HL-60 (cell line): ENCODE results near the gene HOXD3.

Experiments
- DNase-seq, 2 experiments: peaks; one replicate each; pipeline ENCODE4 v3.0.0-alpha.2; 2010 to 2020; ENCODE audit warnings: low read depth in 1 of 2, low spot score in 1 of 2
- H3K27ac ChIP-seq: fragments of 250-450 bp; sonication (Bioruptor Pico); replicated peaks from 2 replicates; pipeline ENCODE4 v1.5.1; 2020; ENCODE audit warnings: mild to moderate bottlenecking, moderate library complexity
- H3K27me3 ChIP-seq: fragments of 250-450 bp; sonication (Bioruptor Pico); 2 replicates; pipeline ENCODE4 v1.5.1; 2021; ENCODE audit warnings: mild to moderate bottlenecking, moderate library complexity; ENCODE audit not compliant: insufficient read depth, poor library complexity, severe bottlenecking
- H3K4me3 ChIP-seq: replicated peaks from 2 replicates; pipeline ENCODE4 v1.5.1; 2011; ENCODE audit warnings: mild to moderate bottlenecking, control low read depth, low read length; ENCODE audit not compliant: insufficient read depth
- CTCF ChIP-seq: IDR thresholded peaks from one replicate; pipeline ENCODE4 v1.5.1; 2011; ENCODE audit warnings: low read length, control low read depth, inconsistent platforms; ENCODE audit not compliant: insufficient read depth
- GABPA ChIP-seq: IDR thresholded peaks from 2 replicates; pipeline ENCODE4 v1.6.1; 2012; ENCODE audit warnings: low read depth
- POLR2AphosphoS5 ChIP-seq: IDR thresholded peaks from 2 replicates; pipeline ENCODE4 v1.6.1; 2012; ENCODE audit warnings: low read depth
- SPI1 ChIP-seq: IDR thresholded peaks from 2 replicates; pipeline ENCODE4 v1.6.1; 2012; ENCODE audit warnings: low read depth, mild to moderate bottlenecking, borderline replicate concordance
- TF ChIP-seq, protein P1 (sequence below): IDR thresholded peaks from 2 replicates; pipeline ENCODE4 v1.6.1; 2012; ENCODE audit warnings: low read depth; ENCODE audit not compliant: insufficient replicate concordance

HOXD3 gene

DNA sequence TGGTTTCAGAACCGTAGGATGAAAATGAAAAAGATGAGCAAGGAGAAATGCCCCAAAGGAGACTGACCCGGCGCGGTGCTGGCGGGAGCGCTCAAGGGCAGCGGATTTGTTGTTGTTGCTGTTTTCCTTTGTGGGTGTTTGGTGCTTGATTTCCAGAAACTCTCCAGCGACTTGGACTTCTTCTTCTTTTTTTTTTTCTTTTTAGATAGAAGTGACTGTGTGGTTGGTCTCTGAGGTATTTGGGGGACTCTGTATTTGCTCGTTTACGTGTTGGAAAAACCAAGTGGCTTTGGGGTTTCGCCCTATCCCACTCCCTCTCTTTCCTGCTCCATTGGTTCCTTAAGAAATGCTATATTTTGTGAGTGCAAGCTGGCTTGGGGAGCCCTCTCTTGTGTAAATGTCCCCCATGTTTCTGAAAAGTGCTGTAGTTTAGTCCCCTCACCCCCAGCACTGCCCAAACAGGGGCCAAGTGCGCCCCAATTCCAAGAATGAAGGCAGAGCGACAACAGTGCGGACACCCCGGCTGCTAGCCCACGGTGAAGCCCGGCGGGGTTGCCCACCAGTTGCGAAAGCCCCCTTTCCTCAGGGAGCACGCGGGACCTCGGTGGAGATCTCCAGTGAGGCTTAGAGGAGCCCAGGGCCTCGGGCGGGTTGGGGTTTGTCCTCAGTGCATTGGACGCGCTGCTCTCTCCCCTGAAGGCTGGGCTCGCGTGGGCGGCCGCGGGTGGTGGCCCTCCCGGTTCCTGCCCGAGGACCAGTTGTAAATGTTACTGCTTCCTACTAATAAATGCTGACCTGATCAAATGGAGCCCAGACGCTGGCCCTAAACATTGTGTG lies 32.8 kb upstream of the HOXD3 start:
- no peak for TF ChIP-seq CTCF
- TF ChIP-seq SPI1 = no peak
- TF ChIP-seq, protein P1, sequence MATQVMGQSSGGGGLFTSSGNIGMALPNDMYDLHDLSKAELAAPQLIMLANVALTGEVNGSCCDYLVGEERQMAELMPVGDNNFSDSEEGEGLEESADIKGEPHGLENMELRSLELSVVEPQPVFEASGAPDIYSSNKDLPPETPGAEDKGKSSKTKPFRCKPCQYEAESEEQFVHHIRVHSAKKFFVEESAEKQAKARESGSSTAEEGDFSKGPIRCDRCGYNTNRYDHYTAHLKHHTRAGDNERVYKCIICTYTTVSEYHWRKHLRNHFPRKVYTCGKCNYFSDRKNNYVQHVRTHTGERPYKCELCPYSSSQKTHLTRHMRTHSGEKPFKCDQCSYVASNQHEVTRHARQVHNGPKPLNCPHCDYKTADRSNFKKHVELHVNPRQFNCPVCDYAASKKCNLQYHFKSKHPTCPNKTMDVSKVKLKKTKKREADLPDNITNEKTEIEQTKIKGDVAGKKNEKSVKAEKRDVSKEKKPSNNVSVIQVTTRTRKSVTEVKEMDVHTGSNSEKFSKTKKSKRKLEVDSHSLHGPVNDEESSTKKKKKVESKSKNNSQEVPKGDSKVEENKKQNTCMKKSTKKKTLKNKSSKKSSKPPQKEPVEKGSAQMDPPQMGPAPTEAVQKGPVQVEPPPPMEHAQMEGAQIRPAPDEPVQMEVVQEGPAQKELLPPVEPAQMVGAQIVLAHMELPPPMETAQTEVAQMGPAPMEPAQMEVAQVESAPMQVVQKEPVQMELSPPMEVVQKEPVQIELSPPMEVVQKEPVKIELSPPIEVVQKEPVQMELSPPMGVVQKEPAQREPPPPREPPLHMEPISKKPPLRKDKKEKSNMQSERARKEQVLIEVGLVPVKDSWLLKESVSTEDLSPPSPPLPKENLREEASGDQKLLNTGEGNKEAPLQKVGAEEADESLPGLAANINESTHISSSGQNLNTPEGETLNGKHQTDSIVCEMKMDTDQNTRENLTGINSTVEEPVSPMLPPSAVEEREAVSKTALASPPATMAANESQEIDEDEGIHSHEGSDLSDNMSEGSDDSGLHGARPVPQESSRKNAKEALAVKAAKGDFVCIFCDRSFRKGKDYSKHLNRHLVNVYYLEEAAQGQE = no peak
- no peak for TF ChIP-seq POLR2AphosphoS5
- TF ChIP-seq GABPA = no peak
- Histone ChIP-seq H3K4me3 (no peak overlapping the region), H3K27ac (no peak overlapping the region), H3K27me3 (peaks cover 93% of the 10 kb centered on the region)
- DNase-seq = no peak

DNA sequence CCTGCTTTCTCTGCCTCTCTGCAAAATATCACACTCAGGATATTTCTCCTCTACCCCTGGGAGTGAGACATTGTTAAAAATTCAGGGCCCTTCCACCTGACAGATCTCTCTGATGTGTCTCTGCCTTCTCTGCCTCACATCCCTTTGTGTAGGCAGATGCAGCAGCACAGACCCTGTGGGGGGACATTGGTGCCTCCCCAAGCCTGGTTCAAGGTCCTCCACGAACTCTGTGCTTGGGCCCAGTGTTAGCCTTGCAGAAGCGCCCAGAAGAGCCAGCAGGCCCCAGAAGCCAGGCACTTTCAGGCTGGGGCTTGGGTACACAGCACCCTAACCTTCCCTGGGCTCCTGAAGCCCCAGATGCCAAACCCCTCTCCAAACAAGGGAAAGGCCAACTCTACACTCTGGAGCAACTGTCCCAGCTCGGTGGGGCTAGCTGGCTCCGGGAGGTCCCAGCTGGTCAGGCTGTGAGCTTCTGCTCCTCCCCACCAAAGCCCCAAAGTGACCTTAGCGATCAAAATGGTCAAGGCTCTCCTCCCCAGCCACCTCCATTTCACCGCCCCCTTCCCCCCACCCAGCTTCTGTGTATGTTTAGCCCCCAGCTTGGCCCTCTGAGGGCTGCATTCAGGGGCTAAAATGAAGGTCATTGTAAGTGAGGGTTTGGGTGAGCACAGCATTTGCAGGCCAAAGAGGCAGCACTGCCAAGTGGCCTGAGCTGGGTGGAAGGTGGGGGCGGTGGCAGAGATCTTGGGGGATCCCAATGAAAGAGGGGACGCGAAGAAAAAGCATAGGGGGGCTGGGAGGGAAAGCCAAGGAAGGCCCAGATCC lies 31.9 kb upstream of the HOXD3 start:
- peaks cover 87% of the 10 kb centered on the region for H3K27me3 ChIP-seq
- H3K4me3 ChIP-seq = no peak overlapping the region
- no peak for DNase-seq
- TF ChIP-seq, protein P1 = no peak
- TF ChIP-seq GABPA (no peak), POLR2AphosphoS5 (no peak), SPI1 (no peak), CTCF (no peak)
- no peak overlapping the region for H3K27ac ChIP-seq

- DNase-seq = no peak
- no peak overlapping the region for H3K27ac ChIP-seq
- no peak for TF ChIP-seq GABPA
- no peak for TF ChIP-seq POLR2AphosphoS5
- TF ChIP-seq CTCF = no peak
- peak; percentile 25; the same call in 1 of the 2 replicates for TF ChIP-seq SPI1
- TF ChIP-seq, protein P1 = no peak
- no peak overlapping the region for H3K4me3 ChIP-seq
- peaks cover 84% of the 10 kb centered on the region for H3K27me3 ChIP-seq
Measured at GRCh38 chr2:176125772-176126054, 31.4 kb upstream of the HOXD3 start.
